ENCODE data around the gene ADAM23. TPM values are rescaled to one million over a fixed set of nuclear protein-coding genes. Genes with fewer than 3 reads are reported as not detected.

Gene ADAM23
- total and polyA plus RNA-seq, 2 of the 13 experiments (the other 11 are each of a cell fraction or from before 2014, with no cell fraction given), result 0.04 TPM; not detected in 1

DNA sequence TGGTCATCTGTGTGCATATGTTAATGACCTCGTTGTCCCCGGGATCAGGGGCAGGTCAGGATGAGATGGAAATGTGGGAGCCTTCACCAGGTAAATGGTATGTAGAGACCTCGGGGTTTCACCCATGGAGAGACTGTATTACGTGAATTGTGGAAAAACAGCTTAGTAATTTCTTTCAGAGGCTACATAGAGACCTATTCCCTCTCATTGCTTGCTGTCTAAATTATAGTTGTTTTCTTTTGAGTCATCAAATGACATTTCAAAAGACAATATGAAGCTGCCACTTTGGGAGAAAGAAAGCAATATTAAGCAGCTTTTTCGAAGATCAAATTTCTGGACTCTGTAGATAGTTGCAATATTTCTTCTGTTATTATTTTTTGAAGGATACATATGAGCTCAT, 20.4 kb downstream of the ADAM23 start:
- Histone ChIP-seq H3K27ac (ENCODE audit: extremely low read length, insufficient read depth, low read length) (no peak overlapping the region), H2AFZ (ENCODE audit: low read length) (no peak overlapping the region), H3K9ac (ENCODE audit: insufficient read depth, low read depth, low read length) (no peak overlapping the region), H3K79me2 (ENCODE audit: insufficient read depth, low read length) (no peaks in the 10 kb centered on the region), H4K20me1 (ENCODE audit: insufficient read depth, low read length) (no peaks in the 10 kb centered on the region), H3K4me1 (ENCODE audit: insufficient read depth, low read length) (no peaks in the 10 kb centered on the region), H3K27me3 (ENCODE audit: control insufficient read depth in 1 of 2, insufficient read depth in 2 of 2, low read length in 2 of 2) (peaks cover 0 to 16% of the 10 kb centered on the region in 2 experiments; a peak in 1 of 5 replicates), H3K4me3 (replicated peaks in 1 of 3; ENCODE audit: insufficient read depth in 1 of 3, low read depth in 2 of 3, low read length in 3 of 3) (no peak overlapping the region), H3K9me3 (ENCODE audit: low read length) (no peaks in the 10 kb centered on the region), H3K4me2 (ENCODE audit: low read depth, low read length) (no peak overlapping the region), H3K36me3 (replicated peaks in 1 of 2; ENCODE audit: control insufficient read depth in 1 of 2, insufficient read depth in 2 of 2, low read length in 2 of 2) (no peaks in the 10 kb centered on the region)
- TF ChIP-seq, protein P1, sequence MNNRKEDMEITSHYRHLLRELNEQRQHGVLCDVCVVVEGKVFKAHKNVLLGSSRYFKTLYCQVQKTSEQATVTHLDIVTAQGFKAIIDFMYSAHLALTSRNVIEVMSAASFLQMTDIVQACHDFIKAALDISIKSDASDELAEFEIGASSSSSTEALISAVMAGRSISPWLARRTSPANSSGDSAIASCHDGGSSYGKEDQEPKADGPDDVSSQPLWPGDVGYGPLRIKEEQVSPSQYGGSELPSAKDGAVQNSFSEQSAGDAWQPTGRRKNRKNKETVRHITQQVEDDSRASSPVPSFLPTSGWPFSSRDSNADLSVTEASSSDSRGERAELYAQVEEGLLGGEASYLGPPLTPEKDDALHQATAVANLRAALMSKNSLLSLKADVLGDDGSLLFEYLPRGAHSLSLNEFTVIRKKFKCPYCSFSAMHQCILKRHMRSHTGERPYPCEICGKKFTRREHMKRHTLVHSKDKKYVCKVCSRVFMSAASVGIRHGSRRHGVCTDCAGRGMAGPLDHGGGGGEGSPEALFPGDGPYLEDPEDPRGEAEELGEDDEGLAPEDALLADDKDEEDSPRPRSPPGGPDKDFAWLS (CRISPR knock-in tag; IDR thresholded peaks at IDR 0.05; ENCODE audit: borderline replicate concordance), result no peak
- TF ChIP-seq, protein P2, sequence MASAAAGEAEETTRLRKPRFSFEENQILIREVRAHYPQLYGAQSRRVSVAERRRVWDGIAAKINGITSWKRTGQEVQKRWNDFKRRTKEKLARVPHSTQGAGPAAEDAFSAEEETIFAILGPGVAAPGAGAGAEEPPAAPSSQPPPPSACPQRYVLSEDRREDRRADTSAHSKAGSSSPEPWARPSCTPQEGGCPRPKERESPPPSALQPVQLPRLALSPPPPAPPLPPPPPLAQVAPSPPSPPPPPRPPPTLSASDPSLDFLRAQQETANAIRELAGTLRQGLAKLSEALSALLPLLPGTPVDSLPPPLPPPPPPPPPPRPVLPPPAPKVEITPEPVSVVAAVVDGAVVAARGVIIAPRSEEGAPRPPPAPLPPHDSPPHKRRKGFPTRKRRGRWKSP (CRISPR knock-in tag; IDR thresholded peaks at IDR 0.05), result no peak
- no peak for TF ChIP-seq ZMYM2 (CRISPR knock-in tag; IDR thresholded peaks at IDR 0.05)
- ATAC-seq, result no peak
- DNase-seq (ENCODE audit: low spot score), result no peak
- intact Hi-C loops (cut with micrococcal nuclease; ENCODE audit: unreplicated experiment), result no loop called here
- 12% methylated on average over 5 of the region's 5 CpGs for WGBS (ENCODE audit: low lambda C conversion rate)
- ChIA-PET CTCF (ENCODE audit: low intra/inter-chr PET ratio, low total read pairs) (no interaction called here), POLR2A (no interaction called here)
- in situ Hi-C loops (cut with HindIII; ENCODE audit: extremely low pct_ligation_motif_present, low pct_unique_long_range_greater_than_20kb), result no loop called here
- BruUV-seq (replicated peaks), result no TSS peak
- FAIRE-seq, result no peak

DNA sequence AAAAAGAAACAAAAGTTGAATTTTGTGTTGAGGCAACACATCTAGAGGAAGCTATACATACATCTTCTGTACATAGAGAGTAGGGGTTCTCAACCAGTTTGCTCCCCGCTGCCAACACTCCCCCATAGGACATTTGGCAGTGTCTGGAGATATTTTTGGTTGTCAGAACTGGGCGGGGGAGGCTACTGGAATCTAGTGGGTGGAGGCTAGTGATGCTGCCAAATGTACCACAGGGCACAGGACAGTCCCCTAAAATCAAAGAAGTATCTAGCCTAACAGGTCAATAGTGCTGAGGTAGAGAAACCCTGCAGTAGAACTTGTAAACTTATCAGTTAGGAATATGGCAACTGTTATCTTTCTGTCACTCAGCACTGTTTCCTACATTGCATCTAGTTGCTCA, 21.3 kb downstream of the ADAM23 start:
- H3K4me2 ChIP-seq (ENCODE audit: low read depth, low read length), result no peak overlapping the region
- DNase-seq (ENCODE audit: low spot score) (no peak), ATAC-seq (no peak), FAIRE-seq (no peak)
- BruUV-seq (replicated peaks), result no TSS peak
- no peak overlapping the region for H3K27ac ChIP-seq (ENCODE audit: extremely low read length, insufficient read depth, low read length)
- no peak overlapping the region for H3K4me3 ChIP-seq (replicated peaks in 1 of 3; ENCODE audit: insufficient read depth in 1 of 3, low read depth in 2 of 3, low read length in 3 of 3)
- no peak overlapping the region for H3K9ac ChIP-seq (ENCODE audit: insufficient read depth, low read depth, low read length)
- POLR2A ChIA-PET, result no interaction called here
- H4K20me1 ChIP-seq (ENCODE audit: insufficient read depth, low read length), result no peaks in the 10 kb centered on the region
- no peak overlapping the region for H2AFZ ChIP-seq (ENCODE audit: low read length)
- CTCF ChIA-PET (ENCODE audit: low intra/inter-chr PET ratio, low total read pairs), result no interaction called here
- intact Hi-C loops (cut with micrococcal nuclease; ENCODE audit: unreplicated experiment) (no loop called here), in situ Hi-C loops (cut with HindIII; ENCODE audit: extremely low pct_ligation_motif_present, low pct_unique_long_range_greater_than_20kb) (no loop called here)
- 3% methylated on average over 2 of the region's 2 CpGs for WGBS (ENCODE audit: low lambda C conversion rate)
- H3K9me3 ChIP-seq (ENCODE audit: low read length), result no peaks in the 10 kb centered on the region
- H3K79me2 ChIP-seq (ENCODE audit: insufficient read depth, low read length), result no peaks in the 10 kb centered on the region
- no peaks in the 10 kb centered on the region for H3K36me3 ChIP-seq (replicated peaks in 1 of 2; ENCODE audit: control insufficient read depth in 1 of 2, insufficient read depth in 2 of 2, low read length in 2 of 2)
- H3K27me3 ChIP-seq (ENCODE audit: control insufficient read depth in 1 of 2, insufficient read depth in 2 of 2, low read length in 2 of 2), result peaks cover 0 to 16% of the 10 kb centered on the region in 2 experiments; a peak in 1 of 5 replicates
- no peaks in the 10 kb centered on the region for H3K4me1 ChIP-seq (ENCODE audit: insufficient read depth, low read length)
- TF ChIP-seq, protein P3, sequence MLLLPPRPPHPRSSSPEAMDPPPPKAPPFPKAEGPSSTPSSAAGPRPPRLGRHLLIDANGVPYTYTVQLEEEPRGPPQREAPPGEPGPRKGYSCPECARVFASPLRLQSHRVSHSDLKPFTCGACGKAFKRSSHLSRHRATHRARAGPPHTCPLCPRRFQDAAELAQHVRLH (CRISPR knock-in tag; IDR thresholded peaks at IDR 0.05; ENCODE audit: borderline replicate concordance, low read depth), result no peak
- TF ChIP-seq, protein P4, sequence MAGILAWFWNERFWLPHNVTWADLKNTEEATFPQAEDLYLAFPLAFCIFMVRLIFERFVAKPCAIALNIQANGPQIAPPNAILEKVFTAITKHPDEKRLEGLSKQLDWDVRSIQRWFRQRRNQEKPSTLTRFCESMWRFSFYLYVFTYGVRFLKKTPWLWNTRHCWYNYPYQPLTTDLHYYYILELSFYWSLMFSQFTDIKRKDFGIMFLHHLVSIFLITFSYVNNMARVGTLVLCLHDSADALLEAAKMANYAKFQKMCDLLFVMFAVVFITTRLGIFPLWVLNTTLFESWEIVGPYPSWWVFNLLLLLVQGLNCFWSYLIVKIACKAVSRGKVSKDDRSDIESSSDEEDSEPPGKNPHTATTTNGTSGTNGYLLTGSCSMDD (CRISPR knock-in tag; IDR thresholded peaks at IDR 0.05), result no peak
- TF ChIP-seq ZNF136 (CRISPR knock-in tag; IDR thresholded peaks at IDR 0.05; ENCODE audit: low read depth), result no peak
- TF ChIP-seq, protein P5, sequence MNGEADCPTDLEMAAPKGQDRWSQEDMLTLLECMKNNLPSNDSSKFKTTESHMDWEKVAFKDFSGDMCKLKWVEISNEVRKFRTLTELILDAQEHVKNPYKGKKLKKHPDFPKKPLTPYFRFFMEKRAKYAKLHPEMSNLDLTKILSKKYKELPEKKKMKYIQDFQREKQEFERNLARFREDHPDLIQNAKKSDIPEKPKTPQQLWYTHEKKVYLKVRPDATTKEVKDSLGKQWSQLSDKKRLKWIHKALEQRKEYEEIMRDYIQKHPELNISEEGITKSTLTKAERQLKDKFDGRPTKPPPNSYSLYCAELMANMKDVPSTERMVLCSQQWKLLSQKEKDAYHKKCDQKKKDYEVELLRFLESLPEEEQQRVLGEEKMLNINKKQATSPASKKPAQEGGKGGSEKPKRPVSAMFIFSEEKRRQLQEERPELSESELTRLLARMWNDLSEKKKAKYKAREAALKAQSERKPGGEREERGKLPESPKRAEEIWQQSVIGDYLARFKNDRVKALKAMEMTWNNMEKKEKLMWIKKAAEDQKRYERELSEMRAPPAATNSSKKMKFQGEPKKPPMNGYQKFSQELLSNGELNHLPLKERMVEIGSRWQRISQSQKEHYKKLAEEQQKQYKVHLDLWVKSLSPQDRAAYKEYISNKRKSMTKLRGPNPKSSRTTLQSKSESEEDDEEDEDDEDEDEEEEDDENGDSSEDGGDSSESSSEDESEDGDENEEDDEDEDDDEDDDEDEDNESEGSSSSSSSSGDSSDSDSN (CRISPR knock-in tag; IDR thresholded peaks at IDR 0.05), result no peak
- TF ChIP-seq, protein P6, sequence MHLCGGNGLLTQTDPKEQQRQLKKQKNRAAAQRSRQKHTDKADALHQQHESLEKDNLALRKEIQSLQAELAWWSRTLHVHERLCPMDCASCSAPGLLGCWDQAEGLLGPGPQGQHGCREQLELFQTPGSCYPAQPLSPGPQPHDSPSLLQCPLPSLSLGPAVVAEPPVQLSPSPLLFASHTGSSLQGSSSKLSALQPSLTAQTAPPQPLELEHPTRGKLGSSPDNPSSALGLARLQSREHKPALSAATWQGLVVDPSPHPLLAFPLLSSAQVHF (CRISPR knock-in tag; IDR thresholded peaks at IDR 0.05), result no peak
- TF ChIP-seq, protein P7, sequence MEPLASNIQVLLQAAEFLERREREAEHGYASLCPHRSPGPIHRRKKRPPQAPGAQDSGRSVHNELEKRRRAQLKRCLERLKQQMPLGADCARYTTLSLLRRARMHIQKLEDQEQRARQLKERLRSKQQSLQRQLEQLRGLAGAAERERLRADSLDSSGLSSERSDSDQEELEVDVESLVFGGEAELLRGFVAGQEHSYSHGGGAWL (CRISPR knock-in tag; IDR thresholded peaks at IDR 0.05), result no peak
- no peak for TF ChIP-seq SIN3A (IDR thresholded peaks at IDR 0.05; ENCODE audit: borderline replicate concordance, low read depth, low read length)

All from HepG2 (cell line).